Measurements from ENCODE around the gene LRBA. TPM values are rescaled to one million over a fixed set of nuclear protein-coding genes. Genes with fewer than 3 reads are reported as not detected.

Gene LRBA
- total and polyA plus RNA-seq, 2 donors (not counting 1 experiment from before 2014, with no cell fraction given): 16.4 to 36.7 TPM

DNA sequence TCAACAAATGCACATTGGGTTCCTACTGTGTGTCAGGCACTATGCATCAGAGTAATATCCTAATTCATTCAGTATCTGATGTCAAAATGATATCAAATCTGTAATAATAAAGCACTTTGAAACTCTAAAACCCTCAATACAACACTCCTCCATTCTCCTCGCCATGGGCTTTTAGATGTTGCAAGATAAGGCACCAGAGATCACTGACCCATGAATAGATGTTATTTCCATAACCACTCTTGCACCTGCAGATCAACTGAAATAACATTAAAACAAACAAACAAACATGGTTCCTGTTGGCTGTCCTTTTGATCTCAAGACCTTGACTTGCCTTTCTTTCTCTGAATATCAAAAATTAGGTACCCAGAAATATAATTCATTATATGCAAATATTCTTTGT lies 333.0 kb downstream of the LRBA start:
- no peak for DNase-seq (ENCODE audit: low read depth in 2 of 2)
- no peaks in the 10 kb centered on the region for H3K9me3 ChIP-seq (ENCODE audit: control insufficient read depth, insufficient read depth, low read depth, low read length)
- no peaks in the 10 kb centered on the region for H4K20me1 ChIP-seq (ENCODE audit: control insufficient read depth, extremely low read depth, insufficient read depth, low read length)
- H3K36me3 ChIP-seq (ENCODE audit: control insufficient read depth, insufficient read depth, low read length): no peaks in the 10 kb centered on the region
- no peak overlapping the region for H3K4me2 ChIP-seq (ENCODE audit: extremely low read depth, insufficient read depth, low read length)
- no peaks in the 10 kb centered on the region for H3K4me1 ChIP-seq (ENCODE audit: control insufficient read depth, extremely low read depth, insufficient read depth, low read length)
- no peak overlapping the region for H2AFZ ChIP-seq (ENCODE audit: low read length)
- no peak for TF ChIP-seq EZH2 (IDR thresholded peaks at IDR 0.05; ENCODE audit: low read length, missing control alignments)
- TF ChIP-seq, protein P1, sequence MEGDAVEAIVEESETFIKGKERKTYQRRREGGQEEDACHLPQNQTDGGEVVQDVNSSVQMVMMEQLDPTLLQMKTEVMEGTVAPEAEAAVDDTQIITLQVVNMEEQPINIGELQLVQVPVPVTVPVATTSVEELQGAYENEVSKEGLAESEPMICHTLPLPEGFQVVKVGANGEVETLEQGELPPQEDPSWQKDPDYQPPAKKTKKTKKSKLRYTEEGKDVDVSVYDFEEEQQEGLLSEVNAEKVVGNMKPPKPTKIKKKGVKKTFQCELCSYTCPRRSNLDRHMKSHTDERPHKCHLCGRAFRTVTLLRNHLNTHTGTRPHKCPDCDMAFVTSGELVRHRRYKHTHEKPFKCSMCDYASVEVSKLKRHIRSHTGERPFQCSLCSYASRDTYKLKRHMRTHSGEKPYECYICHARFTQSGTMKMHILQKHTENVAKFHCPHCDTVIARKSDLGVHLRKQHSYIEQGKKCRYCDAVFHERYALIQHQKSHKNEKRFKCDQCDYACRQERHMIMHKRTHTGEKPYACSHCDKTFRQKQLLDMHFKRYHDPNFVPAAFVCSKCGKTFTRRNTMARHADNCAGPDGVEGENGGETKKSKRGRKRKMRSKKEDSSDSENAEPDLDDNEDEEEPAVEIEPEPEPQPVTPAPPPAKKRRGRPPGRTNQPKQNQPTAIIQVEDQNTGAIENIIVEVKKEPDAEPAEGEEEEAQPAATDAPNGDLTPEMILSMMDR (conservative IDR thresholded peaks at IDR 0.05 in 1 of 2, IDR thresholded peaks at IDR 0.05 in 1 of 2; ENCODE audit: low read depth in 1 of 2, low read length in 2 of 2): no peak
- no peaks in the 10 kb centered on the region for H3K79me2 ChIP-seq (ENCODE audit: control insufficient read depth, insufficient read depth, low read length)
- no peak overlapping the region for H3K27ac ChIP-seq (ENCODE audit: insufficient read depth, low read length)
- no peak overlapping the region for H3K9ac ChIP-seq (ENCODE audit: insufficient read depth, low read length)
- H3K27me3 ChIP-seq (ENCODE audit: control insufficient read depth, insufficient read depth, low read length): no peaks in the 10 kb centered on the region
- no peak overlapping the region for H3K4me3 ChIP-seq (replicated peaks in 1 of 4; ENCODE audit: control extremely low read depth in 1 of 4, insufficient read depth in 1 of 4, low read depth in 3 of 4, low read length in 4 of 4)

DNA sequence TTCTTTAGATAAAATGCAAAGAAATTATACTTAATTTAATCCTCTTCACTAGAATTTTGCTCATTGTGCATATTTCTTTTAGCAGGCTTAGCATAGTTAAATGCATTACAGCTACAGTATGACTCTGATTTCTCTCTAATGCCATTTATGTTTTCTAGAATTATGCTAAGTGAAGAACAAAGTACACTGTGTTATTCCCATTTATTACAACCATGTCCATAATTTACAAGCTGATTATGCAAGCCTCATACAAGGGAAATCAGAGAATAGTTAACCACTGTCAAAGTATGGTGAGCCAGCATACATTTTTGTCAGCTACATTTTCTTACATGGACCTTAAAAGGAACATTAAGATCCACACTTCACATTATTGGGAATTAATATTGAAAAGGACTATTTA lies 334.0 kb downstream of the LRBA start:
- Histone ChIP-seq H3K27me3 (ENCODE audit: control insufficient read depth, insufficient read depth, low read length) (no peaks in the 10 kb centered on the region), H3K4me3 (replicated peaks in 1 of 4; ENCODE audit: control extremely low read depth in 1 of 4, insufficient read depth in 1 of 4, low read depth in 3 of 4, low read length in 4 of 4) (no peak overlapping the region), H2AFZ (ENCODE audit: low read length) (no peak overlapping the region), H3K79me2 (ENCODE audit: control insufficient read depth, insufficient read depth, low read length) (no peaks in the 10 kb centered on the region), H3K9me3 (ENCODE audit: control insufficient read depth, insufficient read depth, low read depth, low read length) (no peaks in the 10 kb centered on the region), H3K4me2 (ENCODE audit: extremely low read depth, insufficient read depth, low read length) (no peak overlapping the region), H3K4me1 (ENCODE audit: control insufficient read depth, extremely low read depth, insufficient read depth, low read length) (no peaks in the 10 kb centered on the region), H4K20me1 (ENCODE audit: control insufficient read depth, extremely low read depth, insufficient read depth, low read length) (no peaks in the 10 kb centered on the region), H3K9ac (ENCODE audit: insufficient read depth, low read length) (no peak overlapping the region), H3K27ac (ENCODE audit: insufficient read depth, low read length) (no peak overlapping the region), H3K36me3 (ENCODE audit: control insufficient read depth, insufficient read depth, low read length) (no peaks in the 10 kb centered on the region)
- no peak for DNase-seq (ENCODE audit: low read depth in 2 of 2)
- no peak for TF ChIP-seq EZH2 (IDR thresholded peaks at IDR 0.05; ENCODE audit: low read length, missing control alignments)
- TF ChIP-seq, protein P1 (conservative IDR thresholded peaks at IDR 0.05 in 1 of 2, IDR thresholded peaks at IDR 0.05 in 1 of 2; ENCODE audit: low read depth in 1 of 2, low read length in 2 of 2): no peak

DNA sequence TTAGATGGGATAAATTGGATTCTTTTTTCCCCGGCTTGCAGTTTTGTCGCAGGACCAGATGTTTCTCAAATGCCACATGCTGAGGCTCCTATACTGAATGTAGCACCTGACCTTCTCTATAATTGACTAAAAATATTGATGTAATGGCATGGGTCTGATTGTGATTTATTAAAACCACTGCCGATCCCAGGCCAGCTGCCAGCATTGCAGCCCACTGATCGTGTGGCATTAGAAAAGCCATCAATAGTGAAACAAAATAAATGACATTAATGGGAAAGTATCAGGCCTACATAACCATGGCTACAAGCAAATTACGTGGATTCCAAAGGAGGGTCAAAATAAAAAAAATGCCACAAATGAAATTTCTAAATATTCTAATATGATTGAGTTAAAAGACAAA lies 334.4 kb downstream of the LRBA start:
- no peak overlapping the region for H3K4me3 ChIP-seq (replicated peaks in 1 of 4; ENCODE audit: control extremely low read depth in 1 of 4, insufficient read depth in 1 of 4, low read depth in 3 of 4, low read length in 4 of 4)
- H3K4me1 ChIP-seq (ENCODE audit: control insufficient read depth, extremely low read depth, insufficient read depth, low read length): no peaks in the 10 kb centered on the region
- no peaks in the 10 kb centered on the region for H3K9me3 ChIP-seq (ENCODE audit: control insufficient read depth, insufficient read depth, low read depth, low read length)
- no peak overlapping the region for H3K9ac ChIP-seq (ENCODE audit: insufficient read depth, low read length)
- TF ChIP-seq, protein P1 (conservative IDR thresholded peaks at IDR 0.05 in 1 of 2, IDR thresholded peaks at IDR 0.05 in 1 of 2; ENCODE audit: low read depth in 1 of 2, low read length in 2 of 2): no peak
- TF ChIP-seq EZH2 (IDR thresholded peaks at IDR 0.05; ENCODE audit: low read length, missing control alignments): no peak
- no peak for DNase-seq (ENCODE audit: low read depth in 2 of 2)
- no peak overlapping the region for H2AFZ ChIP-seq (ENCODE audit: low read length)
- no peak overlapping the region for H3K27ac ChIP-seq (ENCODE audit: insufficient read depth, low read length)
- H3K4me2 ChIP-seq (ENCODE audit: extremely low read depth, insufficient read depth, low read length): no peak overlapping the region
- H3K36me3 ChIP-seq (ENCODE audit: control insufficient read depth, insufficient read depth, low read length): no peaks in the 10 kb centered on the region
- H4K20me1 ChIP-seq (ENCODE audit: control insufficient read depth, extremely low read depth, insufficient read depth, low read length): no peaks in the 10 kb centered on the region
- no peaks in the 10 kb centered on the region for H3K27me3 ChIP-seq (ENCODE audit: control insufficient read depth, insufficient read depth, low read length)
- no peaks in the 10 kb centered on the region for H3K79me2 ChIP-seq (ENCODE audit: control insufficient read depth, insufficient read depth, low read length)

All from fibroblast of lung (primary cell).